Hepatocyte (in vitro differentiated cells): ENCODE data around the gene MSL3B.

Experiments used
- DNase-seq: peaks from one replicate; pipeline ENCODE4 v3.0.0-alpha.2; 2016; ENCODE audit warnings: low spot score
- H2AFZ ChIP-seq: fragments of 200-600 bp; sonication (generic); 2 replicates; pipeline ENCODE4 v1.6.0; 2016; ENCODE audit warnings: antibody characterized with exemption, mild to moderate bottlenecking
- H3K27ac ChIP-seq: fragments of 200-600 bp; sonication (generic); 2 replicates; pipeline ENCODE4 v1.5.1; 2016; ENCODE audit warnings: mild to moderate bottlenecking
- H3K27me3 ChIP-seq: fragments of 200-600 bp; sonication (generic); 2 replicates; pipeline ENCODE4 v1.6.1; 2016
- H3K36me3 ChIP-seq: fragments of 200-600 bp; sonication (generic); replicated peaks from 2 replicates; pipeline ENCODE4 v1.5.1; 2016; ENCODE audit warnings: low read depth; ENCODE audit not compliant: insufficient read depth
- H3K4me1 ChIP-seq: fragments of 200-600 bp; sonication (generic); 2 replicates; pipeline ENCODE4 v1.5.1; 2016; ENCODE audit warnings: mild to moderate bottlenecking, moderate library complexity; ENCODE audit not compliant: insufficient read depth
- H3K4me2 ChIP-seq: fragments of 200-600 bp; sonication (generic); 2 replicates; pipeline ENCODE4 v1.6.0; 2016
- H3K4me3 ChIP-seq: fragments of 200-600 bp; sonication (generic); 2 replicates; pipeline ENCODE4 v1.5.1; 2016; ENCODE audit warnings: mild to moderate bottlenecking
- H3K79me2 ChIP-seq: fragments of 200-600 bp; sonication (generic); 2 replicates; pipeline ENCODE4 v1.6.0; 2017; ENCODE audit warnings: mild to moderate bottlenecking
- H3K9me2 ChIP-seq: fragments of 200-600 bp; sonication (generic); replicated peaks from 2 replicates; pipeline ENCODE4 v1.6.0; 2017; ENCODE audit warnings: mild to moderate bottlenecking; ENCODE audit not compliant: insufficient read depth
- H3K9me3 ChIP-seq: fragments of 200-600 bp; sonication (generic); 2 replicates; pipeline ENCODE4 v1.5.1; 2016; ENCODE audit warnings: low read depth, mild to moderate bottlenecking
- H4K20me1 ChIP-seq: fragments of 200-600 bp; sonication (generic); 2 replicates; pipeline ENCODE4 v1.6.0; 2016; ENCODE audit warnings: mild to moderate bottlenecking; ENCODE audit not compliant: insufficient read depth, poor library complexity, severe bottlenecking
- EZH2 ChIP-seq: fragments of 200-600 bp; sonication (generic); IDR thresholded peaks from 2 replicates; pipeline ENCODE4 v1.6.1; 2016; ENCODE audit warnings: antibody characterized with exemption, mild to moderate bottlenecking, borderline replicate concordance
- EZH2phosphoT487 ChIP-seq: fragments of 200-600 bp; sonication (generic); IDR thresholded peaks from one replicate; pipeline ENCODE4 v1.6.1; 2018; ENCODE audit warnings: antibody characterized with exemption, mild to moderate bottlenecking, low read depth, moderate library complexity; ENCODE audit not compliant: unreplicated experiment, severe bottlenecking
- WGBS: methylation state at CpG from one replicate; pipeline ENCODE4 v1.1.6; 2016; ENCODE audit warnings: low lambda C conversion rate; ENCODE audit errors: missing lambda C conversion rate; 5-methylcytosine and 5-hydroxymethylcytosine counted together
- TF ChIP-seq, protein P1 (sequence below): fragments of 200-600 bp; sonication (generic); IDR thresholded peaks from 2 replicates; pipeline ENCODE4 v1.5.1; 2016; ENCODE audit warnings: antibody characterized with exemption, mild to moderate bottlenecking; ENCODE audit not compliant: poor library complexity

The MSL3B gene

DNA sequence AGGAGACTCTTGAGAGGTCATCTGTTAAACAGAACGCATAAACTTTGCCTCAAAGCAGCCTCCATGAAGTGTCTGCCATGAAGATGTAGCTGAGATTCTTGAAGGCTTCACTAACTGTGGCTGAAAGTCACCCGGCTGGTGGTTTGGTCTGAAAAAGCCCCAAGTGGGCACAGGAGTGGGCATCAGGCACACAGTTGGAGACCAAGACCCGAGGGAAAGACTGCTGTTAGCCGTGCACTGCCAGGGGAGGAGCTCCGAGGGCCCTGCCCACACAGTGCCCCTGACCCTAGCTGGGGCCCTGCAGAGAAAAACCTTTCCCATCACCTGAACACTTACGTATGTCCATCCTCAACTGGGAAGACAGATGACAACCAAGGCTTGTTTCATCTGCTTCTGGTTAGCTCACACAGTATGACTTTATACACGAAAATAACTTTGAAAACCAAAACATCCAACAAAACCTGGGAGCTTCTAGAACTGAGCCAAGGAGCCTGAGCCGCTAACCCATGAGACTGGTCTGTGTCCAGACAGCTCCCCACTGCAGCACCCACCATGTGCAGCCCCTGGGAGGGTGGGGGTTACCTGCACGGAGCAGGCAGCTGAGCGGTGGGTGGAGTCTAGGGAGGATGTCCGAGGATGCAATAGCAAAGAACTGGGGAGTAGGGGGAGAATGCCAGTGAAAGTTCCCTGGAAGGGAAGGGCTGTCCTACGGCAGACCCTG is 29.3 kb downstream of the MSL3B start:
- no peak for DNase-seq
- no peaks in the 10 kb centered on the region for H4K20me1 ChIP-seq
- no peaks in the 10 kb centered on the region for H3K9me3 ChIP-seq
- no peak overlapping the region for H3K4me3 ChIP-seq
- H3K27me3 ChIP-seq = no peaks in the 10 kb centered on the region
- H3K27ac ChIP-seq = no peak overlapping the region
- H3K79me2 ChIP-seq = peaks cover 32% of the 10 kb centered on the region
- no peak overlapping the region for H2AFZ ChIP-seq
- 86% methylated on average over 12 of the region's 12 CpGs for WGBS
- no peak overlapping the region for H3K4me2 ChIP-seq
- no peaks in the 10 kb centered on the region for H3K4me1 ChIP-seq
- H3K9me2 ChIP-seq = no peaks in the 10 kb centered on the region
- TF ChIP-seq, protein P1, sequence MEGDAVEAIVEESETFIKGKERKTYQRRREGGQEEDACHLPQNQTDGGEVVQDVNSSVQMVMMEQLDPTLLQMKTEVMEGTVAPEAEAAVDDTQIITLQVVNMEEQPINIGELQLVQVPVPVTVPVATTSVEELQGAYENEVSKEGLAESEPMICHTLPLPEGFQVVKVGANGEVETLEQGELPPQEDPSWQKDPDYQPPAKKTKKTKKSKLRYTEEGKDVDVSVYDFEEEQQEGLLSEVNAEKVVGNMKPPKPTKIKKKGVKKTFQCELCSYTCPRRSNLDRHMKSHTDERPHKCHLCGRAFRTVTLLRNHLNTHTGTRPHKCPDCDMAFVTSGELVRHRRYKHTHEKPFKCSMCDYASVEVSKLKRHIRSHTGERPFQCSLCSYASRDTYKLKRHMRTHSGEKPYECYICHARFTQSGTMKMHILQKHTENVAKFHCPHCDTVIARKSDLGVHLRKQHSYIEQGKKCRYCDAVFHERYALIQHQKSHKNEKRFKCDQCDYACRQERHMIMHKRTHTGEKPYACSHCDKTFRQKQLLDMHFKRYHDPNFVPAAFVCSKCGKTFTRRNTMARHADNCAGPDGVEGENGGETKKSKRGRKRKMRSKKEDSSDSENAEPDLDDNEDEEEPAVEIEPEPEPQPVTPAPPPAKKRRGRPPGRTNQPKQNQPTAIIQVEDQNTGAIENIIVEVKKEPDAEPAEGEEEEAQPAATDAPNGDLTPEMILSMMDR = no peak
- no peak for TF ChIP-seq EZH2phosphoT487
- TF ChIP-seq EZH2 = no peak
- H3K36me3 ChIP-seq = no peaks in the 10 kb centered on the region

GRCh38 chr2:233838251-233838650 is 29.9 kb downstream of the MSL3B start:
- peaks cover 32% of the 10 kb centered on the region for H3K79me2 ChIP-seq
- H3K27ac ChIP-seq = no peak overlapping the region
- no peaks in the 10 kb centered on the region for H4K20me1 ChIP-seq
- no peaks in the 10 kb centered on the region for H3K9me3 ChIP-seq
- no peak overlapping the region for H3K4me2 ChIP-seq
- H3K9me2 ChIP-seq = no peaks in the 10 kb centered on the region
- H3K27me3 ChIP-seq = no peaks in the 10 kb centered on the region
- H3K4me3 ChIP-seq = no peak overlapping the region
- 93% methylated on average over 7 of the region's 7 CpGs for WGBS
- DNase-seq = no peak
- peaks cover 2% of the 10 kb centered on the region for H3K4me1 ChIP-seq
- no peaks in the 10 kb centered on the region for H3K36me3 ChIP-seq
- H2AFZ ChIP-seq = no peak overlapping the region
- TF ChIP-seq, protein P1 = no peak
- TF ChIP-seq EZH2phosphoT487 = no peak
- TF ChIP-seq EZH2 = no peak

- Histone ChIP-seq H3K9me3 (no peaks in the 10 kb centered on the region), H3K27me3 (no peaks in the 10 kb centered on the region), H3K4me2 (no peak overlapping the region), H3K36me3 (no peaks in the 10 kb centered on the region), H3K79me2 (peaks cover 32% of the 10 kb centered on the region), H3K27ac (no peak overlapping the region), H3K4me3 (no peak overlapping the region), H2AFZ (no peak overlapping the region), H3K9me2 (no peaks in the 10 kb centered on the region), H4K20me1 (no peaks in the 10 kb centered on the region), H3K4me1 (peaks cover 5% of the 10 kb centered on the region)
- TF ChIP-seq, protein P1 = no peak
- no peak for TF ChIP-seq EZH2phosphoT487
- no peak for TF ChIP-seq EZH2
- WGBS = 87% methylated on average over 9 of the region's 9 CpGs
- DNase-seq = no peak
Observed at GRCh38 chr2:233837694-233838229, 30.4 kb downstream of the MSL3B start.
